CD4-positive, alpha-beta T cell treated with Interleukin-4 for 4 hours (primary cell): ENCODE measurements around the gene HECW1.
"Not testable (repeated sequence)": the region's sequence is repeated elsewhere in the genome, so short reads cannot be mapped to it uniquely, and the experiment has no call there.

Experiments
- DNase-seq: peaks from one replicate; pipeline ENCODE4 v3.0.0-alpha.2; 2020

Gene HECW1

GRCh38 chr7:43313628-43314378, 201.4 kb downstream of the HECW1 start:
- no peak for DNase-seq

DNA sequence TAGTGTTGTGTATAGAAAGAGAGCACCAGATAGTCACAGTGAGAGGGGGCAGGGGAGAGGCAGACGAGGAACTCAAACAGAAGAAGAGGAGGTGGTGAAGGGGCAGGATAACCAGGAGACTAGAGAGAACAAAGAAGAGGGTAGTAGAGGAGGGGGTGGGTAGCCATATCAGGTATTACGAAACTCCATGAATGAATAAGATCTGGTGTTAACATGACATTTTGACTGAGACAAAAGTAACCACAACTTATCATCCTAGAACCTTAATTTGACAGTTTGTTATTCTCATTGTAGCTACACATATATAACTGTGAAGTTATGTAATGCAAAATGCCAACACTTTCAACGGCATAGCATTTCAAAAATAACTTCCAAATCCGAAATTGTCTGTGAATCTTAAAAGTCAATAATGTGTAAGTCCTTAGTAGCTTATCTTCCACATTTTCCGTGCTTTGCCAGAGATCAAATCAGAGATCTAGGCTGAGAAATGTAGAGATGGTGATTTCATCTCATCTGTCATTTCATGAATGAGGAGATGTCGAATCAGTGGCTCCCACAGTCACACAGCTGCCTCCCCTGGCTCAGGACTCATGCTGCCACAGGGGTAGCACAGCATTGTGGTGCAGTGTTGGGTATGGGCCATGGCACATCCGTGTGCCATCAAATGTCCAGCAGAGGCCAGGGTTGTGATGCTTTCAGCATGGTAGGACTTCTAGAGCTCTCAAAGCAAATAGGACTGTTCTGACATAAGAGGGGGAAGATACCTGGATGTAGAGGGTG, 202.1 kb downstream of the HECW1 start:
- DNase-seq: no peak

DNA sequence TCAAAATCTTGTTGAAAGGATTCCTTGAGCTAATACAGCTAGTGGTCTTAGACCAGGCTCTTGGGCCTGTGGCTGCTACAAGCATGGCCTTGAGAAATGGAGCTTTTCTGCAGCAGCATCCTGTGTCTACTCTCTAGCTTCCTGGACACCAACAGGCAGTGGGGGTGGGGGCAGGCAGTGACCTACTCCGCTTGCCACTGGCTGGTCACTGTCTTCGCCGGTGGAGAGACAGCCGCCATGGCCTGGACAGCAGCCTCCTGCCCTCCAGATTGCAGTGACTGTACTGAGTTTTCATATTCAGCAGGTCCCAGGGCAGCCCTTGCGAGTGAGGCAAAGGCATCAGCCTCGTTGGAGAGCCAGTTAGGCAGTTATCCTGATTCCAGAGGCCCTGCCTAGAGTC, 204.6 kb downstream of the HECW1 start:
- no peak for DNase-seq

GRCh38 chr7:43318188-43318770, 205.8 kb downstream of the HECW1 start:
- DNase-seq: no peak

DNA sequence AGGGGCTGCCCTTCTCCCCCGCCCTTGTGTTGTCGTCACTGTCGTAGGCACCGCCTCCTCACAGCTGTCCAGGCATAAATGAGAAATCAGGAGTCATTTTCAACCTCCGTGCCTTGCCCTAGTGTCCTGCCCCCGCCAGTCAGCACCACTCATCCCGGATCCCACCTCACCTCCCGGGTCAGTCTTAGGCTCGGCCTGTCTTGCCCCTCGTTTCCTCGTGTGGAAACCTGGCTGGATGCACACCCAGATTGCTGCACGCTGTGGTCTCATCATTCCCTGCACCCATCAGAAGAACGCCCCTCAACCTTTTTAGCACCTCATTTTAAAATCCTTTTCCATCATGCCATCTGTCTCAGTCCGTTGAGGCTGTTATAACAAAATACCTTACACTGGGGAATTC, 213.1 kb downstream of the HECW1 start:
- no peak for DNase-seq

- DNase-seq: no peak
Observed at GRCh38 chr7:43328336-43328735, 215.9 kb downstream of the HECW1 start.

DNA sequence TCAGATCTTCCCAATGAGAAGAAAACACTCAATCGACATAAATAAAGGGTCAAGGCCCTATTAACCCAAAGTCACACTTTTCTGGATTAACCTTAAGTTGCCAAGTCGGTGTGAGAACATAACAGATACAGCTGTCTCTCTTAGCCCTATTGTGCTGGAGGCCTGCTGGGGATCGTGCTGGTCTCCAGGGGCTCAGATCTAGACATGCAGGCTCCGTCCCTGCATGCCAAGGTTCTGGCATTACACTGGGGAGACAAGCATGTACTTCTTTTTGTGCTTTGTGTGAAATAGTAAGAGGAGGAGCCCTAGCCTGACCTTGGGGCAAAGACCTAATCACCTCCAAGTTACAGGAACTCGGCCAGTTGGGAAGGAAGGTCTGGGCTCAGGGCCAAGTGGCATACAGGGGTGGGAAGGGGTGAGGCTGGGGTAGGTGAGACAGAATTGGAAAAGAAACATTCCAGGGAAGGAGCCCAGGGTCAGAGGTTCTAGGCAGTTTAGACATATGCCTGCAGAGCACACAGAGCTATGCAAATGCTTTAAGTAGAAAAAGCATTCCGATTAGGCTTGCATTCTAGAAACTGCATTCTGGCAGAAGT, 216.4 kb downstream of the HECW1 start:
- no peak for DNase-seq

- no peak for DNase-seq
Observed at GRCh38 chr7:43332193-43332796, 219.8 kb downstream of the HECW1 start.

- no peak for DNase-seq
Observed at GRCh38 chr7:43337191-43337590, 224.7 kb downstream of the HECW1 start.

DNA sequence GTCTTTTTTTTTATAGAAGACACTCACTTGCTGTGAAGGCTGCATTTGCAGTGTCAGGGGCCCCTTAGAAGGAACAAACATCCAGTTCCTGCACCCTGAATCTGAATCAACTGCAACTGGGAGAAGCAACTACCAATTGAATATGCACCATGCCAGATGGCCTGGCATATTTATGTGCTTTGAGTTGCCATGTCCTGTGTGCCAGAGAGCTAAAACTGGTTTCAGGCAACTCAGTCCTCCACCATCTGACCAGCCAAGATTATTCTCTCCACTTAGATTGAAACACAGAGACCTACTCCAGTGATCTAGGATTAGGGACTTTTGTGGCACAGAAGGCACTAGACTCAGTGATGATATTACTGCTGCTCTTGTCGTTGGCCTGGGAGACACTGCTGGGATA, 225.4 kb downstream of the HECW1 start:
- DNase-seq: no peak

DNA sequence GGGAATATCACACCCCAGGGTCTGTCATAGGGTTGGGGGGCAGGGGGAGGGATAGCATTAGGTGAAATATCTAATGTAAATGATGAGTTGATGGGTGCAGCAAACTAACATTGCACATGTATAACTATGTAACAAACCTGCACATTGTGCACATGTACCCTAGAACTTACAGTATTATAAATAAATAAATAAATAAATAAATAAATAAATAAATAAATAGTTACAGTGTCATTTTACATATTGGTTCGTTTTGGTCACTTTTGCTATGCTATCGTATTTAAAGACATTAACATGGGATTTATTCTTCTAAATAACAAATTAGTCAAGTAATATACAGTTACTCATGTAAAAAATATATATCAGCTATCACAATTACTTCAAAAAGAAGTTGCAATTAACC, 228.7 kb downstream of the HECW1 start:
- no peak for DNase-seq

DNA sequence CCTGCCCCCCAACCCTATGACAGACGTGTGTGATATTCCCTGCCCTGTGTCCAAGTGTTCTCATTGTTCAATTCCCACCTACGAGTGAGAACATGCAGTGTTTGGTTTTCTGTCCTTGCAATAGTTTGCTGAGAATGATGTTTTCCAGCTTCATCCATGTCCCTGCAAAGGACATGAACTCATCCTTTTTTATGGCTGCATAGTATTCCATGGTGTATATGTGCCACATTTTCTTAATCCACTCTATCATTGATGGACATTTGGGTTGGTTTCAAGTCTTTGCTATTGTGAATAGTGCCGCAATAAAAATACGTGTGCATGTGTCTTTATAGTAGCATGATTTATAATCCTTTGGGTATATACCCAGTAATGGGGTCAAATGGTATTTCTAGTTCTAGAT, 231.0 kb downstream of the HECW1 start:
- not testable (repeated sequence) for DNase-seq

DNA sequence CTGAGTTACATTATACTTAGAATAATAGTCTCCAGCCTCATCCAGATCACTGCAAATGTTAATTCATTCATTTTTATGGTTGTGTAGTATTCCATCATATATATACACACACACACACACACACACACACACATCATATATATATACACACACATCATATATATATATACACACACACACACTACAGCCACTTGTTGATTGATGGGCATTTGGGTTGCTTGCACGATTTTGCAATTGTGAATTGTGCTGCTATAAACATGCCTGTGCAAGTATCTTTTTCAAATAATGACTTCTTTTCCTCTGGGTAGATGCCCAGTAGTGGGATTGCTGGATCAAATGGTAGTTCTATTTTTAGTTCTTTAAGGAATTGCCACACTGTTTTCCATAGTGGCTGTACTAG, 233.2 kb downstream of the HECW1 start:
- DNase-seq: not testable (repeated sequence)

DNA sequence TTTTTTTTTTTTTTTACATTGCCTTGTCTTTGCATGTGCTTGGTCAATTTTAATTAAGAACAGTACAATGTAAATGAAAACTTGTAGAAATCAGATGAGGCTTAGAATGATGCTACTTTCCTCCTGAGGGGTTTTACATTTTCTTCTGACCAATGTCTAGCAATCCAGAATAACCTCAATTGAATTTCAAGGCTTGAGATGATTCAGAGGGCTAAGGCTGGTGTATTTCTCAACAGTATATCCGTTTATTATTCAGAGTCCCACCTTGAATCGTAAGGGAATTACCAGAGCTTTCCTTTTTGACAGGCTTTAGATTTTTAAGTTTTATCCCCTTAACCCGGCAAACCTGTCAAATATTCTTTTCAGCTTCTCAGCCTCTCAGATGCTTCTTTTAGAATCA, 239.2 kb downstream of the HECW1 start:
- DNase-seq: no peak

GRCh38 chr7:43353902-43354301, 241.5 kb downstream of the HECW1 start:
- no peak for DNase-seq

DNA sequence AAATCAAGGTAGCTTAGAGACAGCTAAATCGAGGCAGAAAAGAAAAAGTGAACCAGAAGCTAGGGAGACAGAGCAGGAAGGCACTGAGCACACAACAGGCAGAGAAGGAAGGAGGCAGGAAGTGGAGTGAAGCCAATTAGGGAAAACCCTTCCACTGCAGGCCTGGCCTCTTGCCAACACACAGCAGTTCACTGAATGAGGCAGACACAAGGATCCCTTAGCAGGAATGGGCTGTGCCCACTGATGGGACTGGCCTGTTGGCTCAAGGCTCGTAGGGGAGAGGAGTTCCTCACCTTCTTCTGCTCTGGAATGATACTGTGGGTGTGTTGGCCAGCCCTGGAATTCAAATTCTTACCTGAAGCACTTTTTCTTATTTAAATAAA, 250.2 kb downstream of the HECW1 start:
- no peak for DNase-seq

DNA sequence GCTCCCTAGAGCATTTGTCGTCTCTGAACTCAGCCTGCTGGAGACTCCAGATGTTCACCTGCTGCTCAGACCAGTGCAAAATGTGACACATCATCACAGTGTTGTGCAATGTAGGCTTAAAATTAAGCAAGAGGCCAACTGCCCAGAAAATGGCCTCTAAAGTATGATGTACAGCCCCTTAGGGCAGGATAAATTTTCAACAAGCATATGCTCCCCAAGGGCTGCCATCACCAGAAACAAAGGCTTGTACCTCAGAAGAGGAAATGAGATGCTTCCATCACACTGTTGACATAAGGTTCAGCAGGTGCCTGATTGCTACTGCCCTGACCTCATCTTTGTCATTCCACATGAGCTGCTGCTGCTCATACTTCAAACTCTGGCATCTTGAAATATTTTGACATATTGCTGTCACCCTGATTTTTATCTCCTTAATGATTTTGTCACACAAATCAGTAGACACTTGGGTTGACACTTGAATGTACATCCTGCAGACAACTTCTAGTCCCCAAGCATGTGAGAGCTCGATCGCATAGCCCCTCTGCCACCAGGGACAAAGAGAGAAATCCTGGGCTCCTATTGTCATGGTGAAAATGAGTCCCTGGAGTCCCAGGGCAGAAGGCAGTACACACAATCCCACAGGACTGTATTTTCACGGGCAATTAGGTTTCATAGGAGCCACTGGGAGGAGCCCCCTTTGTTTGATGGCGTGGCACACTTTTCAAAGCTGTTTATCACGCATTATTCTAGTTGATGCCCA, 250.8 kb downstream of the HECW1 start:
- DNase-seq: no peak

GRCh38 chr7:43364391-43364790, 251.9 kb downstream of the HECW1 start:
- DNase-seq: no peak

DNA sequence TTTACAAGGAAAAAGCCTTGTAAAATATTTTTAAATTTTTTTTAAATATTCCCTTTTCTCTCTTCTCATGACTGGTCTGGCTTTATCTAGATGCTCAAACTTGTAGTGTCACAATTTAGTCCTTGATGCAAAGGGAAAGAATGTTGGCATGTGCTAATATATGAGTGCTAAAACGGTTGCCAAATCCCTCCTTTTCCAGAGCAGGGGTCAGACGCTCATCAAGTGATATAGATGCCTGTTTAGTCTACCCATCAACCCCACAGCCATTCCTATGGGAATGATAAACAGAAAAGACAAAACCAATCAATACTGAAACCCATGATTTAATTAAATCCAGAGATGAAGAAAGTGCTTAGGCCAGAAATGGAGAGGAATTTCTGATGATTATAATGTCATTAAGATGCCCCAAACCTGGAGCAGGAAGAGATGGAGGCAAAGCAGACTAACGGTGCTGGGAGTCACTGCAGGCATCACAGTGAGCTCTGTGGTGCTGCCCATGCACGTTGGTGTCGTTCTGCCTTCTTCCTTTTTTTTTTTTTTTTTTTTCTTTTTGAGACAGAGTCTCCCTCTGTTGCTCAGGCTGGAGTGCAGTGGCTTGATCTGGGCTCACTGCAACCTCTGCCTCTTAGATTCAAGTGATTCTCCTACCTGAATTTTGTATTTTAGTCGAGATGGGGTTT, 260.4 kb downstream of the HECW1 start:
- no peak for DNase-seq

- no peak for DNase-seq
Observed at GRCh38 chr7:43377196-43377960, 264.9 kb downstream of the HECW1 start.

DNA sequence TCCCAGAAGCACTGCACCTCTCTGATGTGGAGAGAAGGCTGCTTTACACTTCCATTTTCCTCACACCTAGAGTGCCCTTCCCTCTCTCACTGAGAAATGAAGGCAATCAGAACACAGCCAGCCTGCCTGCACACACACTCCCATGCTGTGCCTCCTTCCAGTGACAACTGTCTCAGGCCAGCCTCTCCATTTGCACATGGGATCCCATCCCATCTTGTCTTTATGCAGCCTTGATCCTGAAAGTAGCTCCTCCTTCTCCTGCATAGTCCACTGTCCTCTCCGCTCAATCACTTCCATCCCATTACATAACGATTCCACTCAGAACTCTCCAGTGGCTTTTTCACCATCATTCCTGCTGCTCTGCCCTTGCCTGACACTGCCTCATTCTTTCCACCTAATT, 266.8 kb downstream of the HECW1 start:
- DNase-seq: no peak
